CD4-positive, alpha-beta T cell treated with Interleukin-21 for 1 hour (primary cell): Measurements from ENCODE around the gene BLM.
"Not testable (repeated sequence)": the region's sequence is repeated elsewhere in the genome, so short reads cannot be mapped to it uniquely, and the experiment has no call there.

Experiments
- DNase-seq: peaks from one replicate; pipeline ENCODE4 v3.0.0-alpha.2; 2020

BLM gene

DNA sequence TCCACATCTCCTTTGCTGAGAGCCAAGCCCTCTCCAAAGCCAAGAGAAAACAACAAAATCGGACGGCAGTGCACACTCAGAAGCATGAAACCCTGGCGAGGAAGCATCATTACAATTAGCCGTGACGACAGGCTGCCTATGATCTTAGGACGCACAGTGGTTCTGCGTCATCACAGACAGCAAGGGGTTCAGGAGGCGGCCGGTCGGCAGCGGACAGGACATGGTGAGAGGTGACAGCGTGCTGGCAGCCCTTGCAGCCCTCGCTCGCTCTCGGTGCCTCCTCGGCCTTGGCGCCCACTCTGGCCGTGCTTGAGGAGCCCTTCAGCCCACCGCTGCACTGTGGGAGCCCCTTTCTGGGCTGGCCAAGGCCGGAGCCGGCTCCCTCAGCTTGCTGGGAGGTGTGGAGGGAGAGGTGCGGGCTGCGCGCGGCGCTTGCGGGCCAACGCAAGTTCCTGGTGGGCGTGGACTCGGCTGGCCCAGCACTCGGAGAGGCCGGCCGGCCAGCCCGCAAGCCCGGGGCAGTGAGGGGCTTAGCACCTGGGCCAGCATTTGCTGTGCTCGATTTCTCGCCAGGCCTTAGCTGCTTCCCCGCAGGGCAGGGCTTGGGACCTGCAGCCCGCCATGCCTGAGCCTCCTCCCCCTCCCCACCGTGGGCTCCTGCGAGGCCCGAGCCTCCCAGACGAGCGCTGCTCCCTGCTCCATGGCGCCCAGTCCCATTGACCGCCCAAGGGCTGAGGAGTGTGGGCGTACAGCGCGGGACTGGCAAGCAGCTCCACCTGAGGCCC is 108.2 kb downstream of the BLM start:
- not testable (repeated sequence) for DNase-seq

DNA sequence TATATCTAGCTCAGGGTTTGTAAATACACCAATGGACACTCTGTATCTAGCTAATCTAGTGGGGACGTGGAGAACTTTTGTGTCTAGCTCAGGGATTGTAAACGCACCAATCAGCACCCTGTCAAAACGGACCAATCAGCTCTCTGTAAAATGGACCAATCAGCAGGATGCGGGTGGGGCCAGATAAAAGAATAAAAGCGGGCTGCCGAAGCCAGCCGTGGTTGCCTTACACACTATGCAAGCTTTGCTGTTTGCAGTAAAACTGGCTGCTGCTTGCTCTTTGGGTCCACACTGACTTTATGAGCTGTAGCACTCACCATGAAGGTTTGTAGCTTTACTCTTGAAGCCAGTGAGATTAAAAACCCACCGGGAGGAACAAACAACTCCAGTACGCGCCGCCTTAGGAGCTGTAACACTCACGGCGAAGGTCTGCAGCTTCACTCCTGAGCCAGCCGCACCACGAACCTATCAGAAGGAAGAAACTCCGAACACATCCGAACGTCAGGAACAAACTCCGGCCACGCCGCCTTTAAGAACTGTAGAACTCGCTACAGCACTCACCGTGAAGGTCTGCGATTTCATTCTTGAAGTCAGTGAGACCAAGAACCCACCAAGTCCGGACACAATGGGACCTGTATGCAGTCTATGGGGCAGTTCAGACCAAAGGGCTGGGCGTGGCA is 109.2 kb downstream of the BLM start:
- DNase-seq: not testable (repeated sequence)

- no peak for DNase-seq
Measured at GRCh38 chr15:90826886-90827435, 109.8 kb downstream of the BLM start.

DNA sequence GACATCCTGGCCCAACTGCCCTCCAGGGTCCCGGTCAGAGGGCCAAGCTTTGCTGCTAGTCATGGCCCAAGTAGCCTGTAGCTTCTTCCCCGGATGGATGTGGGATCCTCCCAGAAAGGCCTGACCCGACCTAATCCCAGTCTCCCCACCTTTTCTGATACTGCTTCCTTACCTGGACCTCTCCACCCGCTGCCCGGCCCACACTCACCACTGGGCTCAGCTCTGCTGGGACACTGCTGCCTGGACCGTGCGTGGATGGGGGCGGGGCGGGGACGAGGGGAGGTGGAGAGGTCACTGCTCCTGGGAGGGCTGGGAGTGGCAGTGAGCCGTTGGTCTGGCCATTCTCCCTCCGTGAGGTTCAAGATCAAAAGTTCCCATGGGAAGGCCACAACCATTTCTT is 111.0 kb downstream of the BLM start:
- no peak for DNase-seq

DNA sequence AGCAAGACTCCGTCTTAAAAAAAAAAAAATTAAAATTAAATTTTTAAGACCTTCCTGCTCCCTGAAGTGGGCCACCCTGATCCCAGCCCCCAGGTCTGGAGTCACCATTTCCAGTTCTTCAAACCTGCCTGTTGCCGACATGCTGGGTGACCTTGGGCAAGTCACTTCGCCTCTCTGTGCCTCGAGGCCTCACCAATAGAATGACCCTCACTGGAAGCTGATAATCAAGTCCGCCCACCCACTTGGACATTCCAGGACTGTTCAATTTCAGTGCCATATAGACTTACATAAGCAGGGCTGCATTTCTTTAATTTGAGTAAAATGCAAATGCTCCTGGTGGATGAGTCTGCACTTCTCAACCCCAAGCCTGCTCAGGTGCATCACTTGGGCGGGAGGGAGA is 112.0 kb downstream of the BLM start:
- DNase-seq: no peak

DNA sequence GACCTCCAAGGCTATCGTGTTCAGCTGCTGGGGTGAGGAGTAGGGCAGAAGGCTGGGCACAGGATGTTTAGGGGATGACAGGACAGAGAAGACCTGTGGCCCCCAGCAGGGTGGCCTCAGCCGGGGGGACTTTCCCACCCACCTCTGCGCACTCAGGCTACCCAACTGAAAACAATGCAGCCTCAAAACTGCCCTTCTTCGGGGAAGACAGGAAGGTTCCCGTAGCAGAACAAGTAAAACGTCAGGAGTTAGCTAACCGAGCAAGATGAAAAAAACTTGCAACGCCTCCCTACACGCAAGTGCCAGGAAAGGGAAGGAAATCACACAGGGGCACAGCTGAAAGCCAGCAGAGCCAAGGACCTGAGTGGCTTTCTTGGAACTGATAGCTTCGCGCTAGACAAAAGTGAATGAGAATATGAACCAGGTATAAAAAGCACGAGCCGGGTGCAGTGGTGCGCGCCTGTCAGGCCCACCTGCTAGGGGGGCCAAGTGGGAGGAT is 112.8 kb downstream of the BLM start:
- peak; percentile 71 for DNase-seq

- no peak for DNase-seq
Measured at GRCh38 chr15:90834626-90835025, 117.5 kb downstream of the BLM start.

- no peak for DNase-seq
Measured at GRCh38 chr15:90836296-90836871, 119.2 kb downstream of the BLM start.

GRCh38 chr15:90837094-90837493 is 119.9 kb downstream of the BLM start:
- DNase-seq: no peak

DNA sequence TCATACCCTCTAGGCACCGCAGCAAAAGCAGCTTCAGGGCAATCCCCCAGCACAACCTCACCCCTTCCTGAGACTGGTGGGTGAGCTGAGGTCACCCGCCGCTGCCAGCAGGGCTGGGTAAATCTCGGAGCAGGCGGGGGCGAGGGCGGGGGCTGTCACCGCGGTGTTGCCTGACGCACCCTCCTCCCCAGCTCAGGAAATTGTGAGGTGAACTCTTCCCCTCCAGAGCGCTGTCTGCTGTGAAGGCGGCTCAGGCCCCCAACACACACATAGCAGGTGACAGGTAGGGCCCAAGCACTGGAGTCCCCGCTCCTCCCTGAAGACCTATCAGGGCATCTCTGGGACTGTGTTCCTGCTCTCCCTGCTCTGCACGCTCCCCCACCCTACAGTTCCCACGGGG is 121.0 kb downstream of the BLM start:
- peak; percentile 85 for DNase-seq

DNA sequence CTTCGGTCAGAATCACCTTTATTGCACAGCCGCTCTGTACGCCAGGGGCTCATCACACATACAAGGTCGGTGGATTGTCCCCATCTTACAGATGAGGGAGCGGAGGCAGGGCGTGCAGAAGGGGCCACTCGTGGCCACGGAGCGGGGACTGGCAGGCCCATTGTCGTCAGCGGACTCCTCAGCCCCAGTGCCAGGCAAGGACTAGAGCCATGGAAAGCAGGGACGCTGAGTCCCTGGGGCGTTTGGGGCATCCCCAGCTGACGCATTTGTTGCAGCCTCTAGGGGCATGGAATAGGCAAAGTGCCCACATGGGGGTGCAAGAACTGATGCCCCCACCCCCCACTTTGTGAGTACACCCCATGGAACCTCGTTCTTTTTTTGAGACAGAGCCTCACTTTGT is 121.4 kb downstream of the BLM start:
- DNase-seq: no peak

DNA sequence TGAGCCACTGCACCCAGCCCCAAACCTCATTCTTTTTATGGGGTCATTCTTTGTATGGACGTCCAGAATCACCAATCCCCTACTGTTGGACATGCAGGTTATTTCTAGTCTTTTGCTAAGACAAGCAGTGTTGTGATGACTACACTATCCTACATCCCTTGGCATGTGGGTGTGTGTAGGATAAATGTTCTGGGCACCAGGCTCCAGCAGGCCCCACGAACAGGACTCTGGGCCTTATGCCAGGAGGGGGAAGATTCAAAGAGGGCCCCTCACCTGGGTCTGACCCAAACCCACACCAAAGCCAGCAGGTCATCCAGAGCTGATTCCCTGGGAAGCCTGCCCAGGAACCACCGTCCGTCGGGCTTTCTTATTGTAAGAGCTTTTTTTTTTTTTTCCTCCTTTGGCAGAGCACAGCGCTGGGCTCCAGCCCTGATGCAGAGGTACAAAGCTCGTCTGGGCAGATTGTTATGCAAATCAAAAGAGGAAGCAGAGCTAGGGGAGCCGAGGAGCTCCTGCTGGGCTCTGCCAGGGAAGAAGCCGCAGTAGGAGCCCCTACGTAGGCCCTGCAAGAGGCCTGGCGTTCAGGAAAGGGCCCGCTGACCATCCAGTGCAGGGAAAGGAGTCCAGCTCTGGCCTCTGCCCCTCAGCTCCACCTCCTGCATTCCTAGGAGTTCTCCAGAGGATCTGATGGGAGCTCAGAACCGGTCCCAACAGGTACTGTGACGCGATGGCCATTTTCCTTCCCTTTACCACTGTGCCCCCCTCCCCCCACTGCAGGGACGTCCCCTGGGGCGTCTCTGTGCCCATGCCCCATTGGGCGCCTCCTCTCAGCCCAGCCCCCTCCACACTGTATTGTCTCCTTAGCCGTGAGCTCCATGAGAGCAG is 122.3 kb downstream of the BLM start:
- DNase-seq: no peak

DNA sequence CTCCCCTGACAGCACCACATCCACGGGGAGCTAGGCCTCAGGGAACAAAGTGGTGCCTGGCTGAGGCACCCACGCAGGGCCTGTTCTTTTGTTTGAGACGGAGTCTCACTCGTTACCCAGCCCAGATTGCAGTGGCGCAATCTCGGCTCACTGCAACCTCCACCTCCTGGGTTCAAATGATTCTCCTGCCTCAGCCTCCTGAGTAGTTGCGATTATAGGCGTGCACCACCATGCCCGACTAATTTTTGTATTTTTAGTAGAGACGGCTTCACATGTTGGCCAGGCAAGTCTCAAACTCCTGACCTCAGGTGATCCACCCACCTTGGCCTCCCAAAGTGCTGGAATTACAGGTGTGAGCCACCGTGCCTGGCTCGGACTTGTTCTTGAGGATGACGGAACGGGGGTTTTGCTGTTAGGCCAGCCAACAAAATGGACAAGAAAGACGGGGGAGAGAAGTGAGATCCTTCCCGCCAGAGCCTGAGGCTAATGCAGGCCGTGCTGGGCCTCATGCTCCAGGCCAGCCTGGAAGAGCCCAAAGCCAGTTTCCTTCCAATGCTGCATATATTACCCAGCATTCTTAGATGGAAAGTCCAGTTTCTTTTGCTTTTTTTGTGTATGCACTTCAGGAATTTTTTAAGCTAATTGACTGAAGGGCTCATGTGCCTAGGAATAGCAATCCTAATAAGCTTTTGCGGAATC is 123.2 kb downstream of the BLM start:
- DNase-seq: no peak

DNA sequence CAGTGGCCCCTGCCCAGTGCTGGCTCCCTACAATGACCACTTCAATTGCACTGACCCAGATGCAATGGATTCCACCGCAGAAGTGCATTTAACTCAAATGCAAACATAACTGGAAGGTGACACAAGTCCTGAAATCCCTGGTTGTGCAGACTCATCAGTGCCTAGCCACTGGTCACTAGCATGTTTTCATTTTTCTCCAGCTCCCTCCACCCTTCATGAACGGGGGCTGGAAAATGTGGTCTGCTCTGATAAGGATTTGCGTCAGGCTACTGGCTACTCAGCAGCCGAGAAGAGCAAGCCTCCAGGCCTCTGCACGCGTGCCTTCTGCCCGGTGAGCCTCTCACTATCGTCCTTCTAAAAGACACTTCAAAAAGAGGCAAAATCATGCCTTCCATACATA is 123.8 kb downstream of the BLM start:
- DNase-seq: no peak

DNA sequence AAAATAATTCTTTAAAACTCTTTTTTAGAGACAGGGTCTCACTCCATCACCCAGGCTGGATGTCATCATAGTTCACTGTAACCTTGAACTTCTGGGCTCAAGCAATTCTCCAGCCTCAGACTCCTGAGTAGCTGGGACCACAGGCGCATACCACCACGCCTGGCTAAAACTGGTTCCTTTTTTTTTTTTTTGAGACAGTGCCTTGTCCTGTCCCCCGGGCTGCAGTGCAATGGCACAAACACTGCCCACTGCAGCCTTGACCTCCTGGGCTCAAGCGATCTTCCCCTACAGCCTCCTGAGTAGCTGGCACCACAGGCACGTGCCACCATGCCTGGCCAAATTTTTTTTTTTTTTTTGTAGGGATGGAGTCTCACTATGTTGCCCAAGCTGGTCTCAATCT is 127.5 kb downstream of the BLM start:
- no peak for DNase-seq

DNA sequence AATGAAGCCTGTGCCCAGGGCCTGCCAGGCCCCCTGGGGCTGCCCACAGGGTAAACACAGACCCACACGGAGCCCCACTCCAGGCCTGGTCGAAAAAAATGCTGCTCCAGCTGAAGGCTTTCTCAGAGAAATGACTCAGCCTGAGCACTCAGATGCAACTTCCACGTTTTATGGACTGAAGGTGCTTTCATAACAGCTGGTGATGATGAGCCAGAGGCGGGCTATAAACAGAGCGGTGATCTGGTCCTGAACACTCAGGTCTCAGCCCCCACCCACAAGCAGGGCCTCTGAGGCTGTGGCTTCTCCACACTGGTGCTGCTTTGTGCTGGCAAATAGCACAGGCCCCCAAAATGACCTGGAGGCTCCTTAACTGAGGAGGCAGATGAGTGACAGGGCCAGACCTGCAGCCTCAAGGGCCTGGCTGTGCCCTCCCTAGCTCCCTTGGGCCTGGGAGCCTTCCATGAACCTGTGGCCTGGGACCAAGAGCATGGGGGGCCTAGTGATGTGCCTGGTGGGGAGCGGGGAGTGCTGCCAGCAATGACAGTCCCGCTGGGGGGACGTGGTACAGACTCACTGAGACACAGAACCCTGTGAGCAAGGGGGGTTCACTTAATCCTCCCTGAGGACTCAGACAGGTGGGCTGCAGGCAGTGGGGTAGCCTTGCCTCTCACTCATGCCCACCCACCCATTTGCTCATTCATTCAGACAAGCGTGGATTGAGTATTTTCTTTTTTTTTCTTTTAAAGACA is 128.2 kb downstream of the BLM start:
- no peak for DNase-seq

- not testable (repeated sequence) for DNase-seq
Measured at GRCh38 chr15:90849424-90849823, 132.3 kb downstream of the BLM start.

GRCh38 chr15:90851114-90851513 is 134.0 kb downstream of the BLM start:
- peak; percentile 58 for DNase-seq

DNA sequence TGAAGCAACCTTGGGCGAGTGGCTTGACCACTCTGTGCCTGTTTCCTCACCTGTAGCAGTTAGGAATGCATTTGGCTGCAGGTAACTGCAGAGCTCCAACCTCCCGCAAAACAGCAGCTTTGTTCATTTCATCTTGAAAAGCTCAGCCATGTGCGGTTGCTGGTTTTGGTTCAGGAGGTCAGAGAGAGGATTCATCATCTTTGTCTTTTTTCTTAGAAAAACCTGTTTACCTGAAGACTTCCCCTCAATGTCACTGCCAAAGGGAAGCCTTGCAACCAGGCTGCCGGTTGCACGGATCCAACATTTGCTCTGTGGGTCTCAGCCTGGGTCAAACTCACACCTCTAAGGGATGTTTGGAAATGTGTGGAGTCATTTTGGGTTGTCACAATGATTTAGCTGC is 134.8 kb downstream of the BLM start:
- DNase-seq: no peak

GRCh38 chr15:90855139-90855538 is 138.0 kb downstream of the BLM start:
- DNase-seq: no peak

DNA sequence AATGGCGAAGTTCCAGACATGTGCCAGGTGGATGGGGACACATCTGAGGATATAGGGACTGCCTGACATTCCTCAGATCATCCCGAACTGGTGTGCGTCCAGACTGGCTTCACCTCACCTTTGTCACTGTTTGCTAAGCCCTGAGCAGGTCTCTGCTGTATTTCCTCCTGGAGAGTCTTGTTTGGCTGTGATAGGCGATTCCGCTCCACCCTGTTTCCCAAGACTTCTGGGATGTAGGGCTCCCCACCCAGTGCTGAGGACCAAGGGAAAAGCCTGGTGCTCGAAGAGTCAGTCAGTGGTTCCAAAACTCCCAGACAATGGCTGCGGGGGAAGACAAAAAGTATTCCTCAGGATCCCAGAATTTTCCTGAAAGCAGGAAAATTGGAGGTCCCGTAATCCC is 140.2 kb downstream of the BLM start:
- DNase-seq: no peak
